ENCODE data around the gene DDO. TPM values are rescaled to one million over a fixed set of nuclear protein-coding genes. Genes with fewer than 3 reads are reported as not detected.

Gene DDO
- polyA plus RNA-seq, 1 donor (not counting 4 experiments of a cell fraction or from before 2014, with no cell fraction given) = not detected

GRCh38 chr6:110364364-110365105 is 50.8 kb downstream of the DDO start:
- H3K27ac ChIP-seq (ENCODE audit: control insufficient read depth, insufficient read depth, low read length) = no peak overlapping the region
- TF ChIP-seq, protein P1, sequence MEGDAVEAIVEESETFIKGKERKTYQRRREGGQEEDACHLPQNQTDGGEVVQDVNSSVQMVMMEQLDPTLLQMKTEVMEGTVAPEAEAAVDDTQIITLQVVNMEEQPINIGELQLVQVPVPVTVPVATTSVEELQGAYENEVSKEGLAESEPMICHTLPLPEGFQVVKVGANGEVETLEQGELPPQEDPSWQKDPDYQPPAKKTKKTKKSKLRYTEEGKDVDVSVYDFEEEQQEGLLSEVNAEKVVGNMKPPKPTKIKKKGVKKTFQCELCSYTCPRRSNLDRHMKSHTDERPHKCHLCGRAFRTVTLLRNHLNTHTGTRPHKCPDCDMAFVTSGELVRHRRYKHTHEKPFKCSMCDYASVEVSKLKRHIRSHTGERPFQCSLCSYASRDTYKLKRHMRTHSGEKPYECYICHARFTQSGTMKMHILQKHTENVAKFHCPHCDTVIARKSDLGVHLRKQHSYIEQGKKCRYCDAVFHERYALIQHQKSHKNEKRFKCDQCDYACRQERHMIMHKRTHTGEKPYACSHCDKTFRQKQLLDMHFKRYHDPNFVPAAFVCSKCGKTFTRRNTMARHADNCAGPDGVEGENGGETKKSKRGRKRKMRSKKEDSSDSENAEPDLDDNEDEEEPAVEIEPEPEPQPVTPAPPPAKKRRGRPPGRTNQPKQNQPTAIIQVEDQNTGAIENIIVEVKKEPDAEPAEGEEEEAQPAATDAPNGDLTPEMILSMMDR (optimal IDR thresholded peaks at IDR 0.05 in 1 of 3, IDR thresholded peaks at IDR 0.05 in 1 of 3, conservative IDR thresholded peaks at IDR 0.05 in 1 of 3; ENCODE audit: extremely low read depth in 1 of 3, insufficient read depth in 2 of 3, low read length in 3 of 3) = no peak
- no peak for TF ChIP-seq EZH2 (IDR thresholded peaks at IDR 0.05; ENCODE audit: low read length)
- H3K9ac ChIP-seq (ENCODE audit: control insufficient read depth, extremely low read depth, insufficient read depth, low read length) = no peak overlapping the region
- H3K4me1 ChIP-seq (ENCODE audit: control insufficient read depth, extremely low read depth, insufficient read depth, low read length) = no peaks in the 10 kb centered on the region
- no peaks in the 10 kb centered on the region for H3K9me3 ChIP-seq (ENCODE audit: control insufficient read depth, low read depth, low read length)
- no peak overlapping the region for H2AFZ ChIP-seq (ENCODE audit: control insufficient read depth, low read length)
- H3K4me3 ChIP-seq (ENCODE audit: control insufficient read depth in 2 of 3, extremely low read depth in 1 of 3, insufficient read depth in 2 of 3, low read depth in 1 of 3, low read length in 3 of 3) = no peak overlapping the region
- H3K36me3 ChIP-seq (ENCODE audit: control insufficient read depth in 2 of 2, extremely low read depth in 1 of 2, insufficient read depth in 2 of 2, low read length in 2 of 2) = no peaks in the 10 kb centered on the region
- FAIRE-seq (no peak), DNase-seq (ENCODE audit: low read depth, low spot score) (no peak)
- no peaks in the 10 kb centered on the region for H4K20me1 ChIP-seq (ENCODE audit: control insufficient read depth, extremely low read depth, insufficient read depth, low read length)
- no peaks in the 10 kb centered on the region for H3K9me1 ChIP-seq (ENCODE audit: control insufficient read depth, extremely low read depth, insufficient read depth, low read length)
- no peaks in the 10 kb centered on the region for H3K79me2 ChIP-seq (ENCODE audit: control insufficient read depth, insufficient read depth, low read length)
- H3K27me3 ChIP-seq (ENCODE audit: control insufficient read depth, extremely low read depth, insufficient read depth, low read length) = peaks cover 58% of the 10 kb centered on the region
- H3K4me2 ChIP-seq (ENCODE audit: control insufficient read depth, extremely low read depth, insufficient read depth, low read depth, low read length) = no peak overlapping the region
- dilution Hi-C loops (cut with MboI; ENCODE audit: extremely low pct_ligation_motif_present, low sequenced_read_pairs) = no loop called here

GRCh38 chr6:110363748-110364147 is 51.6 kb downstream of the DDO start:
- Histone ChIP-seq H3K27ac (ENCODE audit: control insufficient read depth, insufficient read depth, low read length) (no peak overlapping the region), H3K4me1 (ENCODE audit: control insufficient read depth, extremely low read depth, insufficient read depth, low read length) (no peaks in the 10 kb centered on the region), H3K9me1 (ENCODE audit: control insufficient read depth, extremely low read depth, insufficient read depth, low read length) (no peaks in the 10 kb centered on the region), H2AFZ (ENCODE audit: control insufficient read depth, low read length) (no peak overlapping the region), H3K9ac (ENCODE audit: control insufficient read depth, extremely low read depth, insufficient read depth, low read length) (no peak overlapping the region), H3K9me3 (ENCODE audit: control insufficient read depth, low read depth, low read length) (no peaks in the 10 kb centered on the region), H4K20me1 (ENCODE audit: control insufficient read depth, extremely low read depth, insufficient read depth, low read length) (no peaks in the 10 kb centered on the region), H3K36me3 (ENCODE audit: control insufficient read depth in 2 of 2, extremely low read depth in 1 of 2, insufficient read depth in 2 of 2, low read length in 2 of 2) (no peaks in the 10 kb centered on the region), H3K79me2 (ENCODE audit: control insufficient read depth, insufficient read depth, low read length) (no peaks in the 10 kb centered on the region), H3K4me2 (ENCODE audit: control insufficient read depth, extremely low read depth, insufficient read depth, low read depth, low read length) (no peak overlapping the region), H3K4me3 (ENCODE audit: control insufficient read depth in 2 of 3, extremely low read depth in 1 of 3, insufficient read depth in 2 of 3, low read depth in 1 of 3, low read length in 3 of 3) (no peak overlapping the region), H3K27me3 (ENCODE audit: control insufficient read depth, extremely low read depth, insufficient read depth, low read length) (peaks cover 62% of the 10 kb centered on the region)
- dilution Hi-C loops (cut with MboI; ENCODE audit: extremely low pct_ligation_motif_present, low sequenced_read_pairs) = no loop called here
- no peak for DNase-seq (ENCODE audit: low read depth, low spot score)
- FAIRE-seq = no peak
- TF ChIP-seq, protein P1 (optimal IDR thresholded peaks at IDR 0.05 in 1 of 3, IDR thresholded peaks at IDR 0.05 in 1 of 3, conservative IDR thresholded peaks at IDR 0.05 in 1 of 3; ENCODE audit: extremely low read depth in 1 of 3, insufficient read depth in 2 of 3, low read length in 3 of 3) = no peak
- no peak for TF ChIP-seq EZH2 (IDR thresholded peaks at IDR 0.05; ENCODE audit: low read length)
